ENCODE results near the gene MYH9. TPM values are rescaled to one million over a fixed set of nuclear protein-coding genes. Genes with fewer than 3 reads are reported as not detected.

The MYH9 gene
- total RNA-seq, 1 donor from 2014 or later, result 122 TPM

- peaks cover 2% of the 10 kb centered on the region for H3K27me3 Mint-ChIP-seq (ENCODE audit: unreplicated experiment)
- DNase-seq, result no peak
- H3K4me3 Mint-ChIP-seq (ENCODE audit: unreplicated experiment), result no peak overlapping the region
- no peaks in the 10 kb centered on the region for H3K36me3 Mint-ChIP-seq (ENCODE audit: unreplicated experiment)
- no peak overlapping the region for H3K27ac Mint-ChIP-seq (ENCODE audit: unreplicated experiment)
- H3K9me3 Mint-ChIP-seq (ENCODE audit: unreplicated experiment), result no peaks in the 10 kb centered on the region
- TF ChIP-seq CTCF (IDR thresholded peaks at IDR 0.05; ENCODE audit: partially characterized antibody, unreplicated experiment), result no peak
- peaks cover 13% of the 10 kb centered on the region for H3K4me1 Mint-ChIP-seq (ENCODE audit: low read depth, unreplicated experiment)
Observed at GRCh38 chr22:36348760-36349159, 39.0 kb downstream of the MYH9 start.

- peaks cover under 1% of the 10 kb centered on the region for H3K27me3 Mint-ChIP-seq (ENCODE audit: unreplicated experiment)
- no peaks in the 10 kb centered on the region for H3K9me3 Mint-ChIP-seq (ENCODE audit: unreplicated experiment)
Observed at GRCh38 chr22:36347094-36347493, 40.7 kb downstream of the MYH9 start.

GRCh38 chr22:36344106-36344827 lies 43.5 kb downstream of the MYH9 start:
- peaks cover 2% of the 10 kb centered on the region for H3K27me3 Mint-ChIP-seq (ENCODE audit: unreplicated experiment)
- H3K27ac Mint-ChIP-seq (ENCODE audit: unreplicated experiment), result no peak overlapping the region
- no peak for DNase-seq
- no peak for TF ChIP-seq CTCF (IDR thresholded peaks at IDR 0.05; ENCODE audit: partially characterized antibody, unreplicated experiment)
- H3K4me1 Mint-ChIP-seq (ENCODE audit: low read depth, unreplicated experiment), result peaks cover 6% of the 10 kb centered on the region
- H3K9me3 Mint-ChIP-seq (ENCODE audit: unreplicated experiment), result no peaks in the 10 kb centered on the region
- H3K4me3 Mint-ChIP-seq (ENCODE audit: unreplicated experiment), result no peak overlapping the region
- peaks cover 7% of the 10 kb centered on the region for H3K36me3 Mint-ChIP-seq (ENCODE audit: unreplicated experiment)

More at GRCh38 chr22:36347094-36347493, 40.7 kb downstream of the MYH9 start:
- DNase-seq, result no peak
- no peak for TF ChIP-seq CTCF (IDR thresholded peaks at IDR 0.05; ENCODE audit: partially characterized antibody, unreplicated experiment)
- Mint-ChIP-seq H3K27ac (ENCODE audit: unreplicated experiment) (no peak overlapping the region), H3K36me3 (ENCODE audit: unreplicated experiment) (no peaks in the 10 kb centered on the region), H3K4me3 (ENCODE audit: unreplicated experiment) (no peak overlapping the region), H3K4me1 (ENCODE audit: low read depth, unreplicated experiment) (peaks cover 6% of the 10 kb centered on the region)

- H3K9me3 Mint-ChIP-seq (ENCODE audit: unreplicated experiment), result no peaks in the 10 kb centered on the region
- peaks cover 2% of the 10 kb centered on the region for H3K27me3 Mint-ChIP-seq (ENCODE audit: unreplicated experiment)
- no peak overlapping the region for H3K27ac Mint-ChIP-seq (ENCODE audit: unreplicated experiment)
- H3K4me3 Mint-ChIP-seq (ENCODE audit: unreplicated experiment), result no peak overlapping the region
- peaks cover 7% of the 10 kb centered on the region for H3K36me3 Mint-ChIP-seq (ENCODE audit: unreplicated experiment)
- H3K4me1 Mint-ChIP-seq (ENCODE audit: low read depth, unreplicated experiment), result peaks cover 6% of the 10 kb centered on the region
- TF ChIP-seq CTCF (IDR thresholded peaks at IDR 0.05; ENCODE audit: partially characterized antibody, unreplicated experiment), result no peak
- no peak for DNase-seq
Observed at GRCh38 chr22:36343720-36344105, 44.1 kb downstream of the MYH9 start.

GRCh38 chr22:36343070-36343719 lies 44.6 kb downstream of the MYH9 start:
- H3K36me3 Mint-ChIP-seq (ENCODE audit: unreplicated experiment), result peaks cover 7% of the 10 kb centered on the region
- H3K4me1 Mint-ChIP-seq (ENCODE audit: low read depth, unreplicated experiment), result peaks cover 6% of the 10 kb centered on the region
- no peaks in the 10 kb centered on the region for H3K9me3 Mint-ChIP-seq (ENCODE audit: unreplicated experiment)
- no peak overlapping the region for H3K4me3 Mint-ChIP-seq (ENCODE audit: unreplicated experiment)
- TF ChIP-seq CTCF (IDR thresholded peaks at IDR 0.05; ENCODE audit: partially characterized antibody, unreplicated experiment), result no peak
- peaks cover 2% of the 10 kb centered on the region for H3K27me3 Mint-ChIP-seq (ENCODE audit: unreplicated experiment)
- no peak overlapping the region for H3K27ac Mint-ChIP-seq (ENCODE audit: unreplicated experiment)
- DNase-seq, result no peak

Measured in glutamatergic neuron (in vitro differentiated cells).